22Rv1 (cell line): Measurements from ENCODE around the gene IPPK.

Source experiments
- H3K27ac ChIP-seq: fragments of 450-650 bp; 2 replicates; pipeline ENCODE4 v1.5.1; 2017
- ZFX ChIP-seq: fragments of 450-650 bp; IDR thresholded peaks from 2 replicates; pipeline ENCODE4 v1.6.1; 2017; ENCODE audit warnings: antibody characterized with exemption, borderline replicate concordance
- TF ChIP-seq, protein P1 (sequence below): fragments of 450-650 bp; IDR thresholded peaks from 2 replicates; pipeline ENCODE4 v1.5.1; 2017; ENCODE audit warnings: mild to moderate bottlenecking

IPPK gene

DNA sequence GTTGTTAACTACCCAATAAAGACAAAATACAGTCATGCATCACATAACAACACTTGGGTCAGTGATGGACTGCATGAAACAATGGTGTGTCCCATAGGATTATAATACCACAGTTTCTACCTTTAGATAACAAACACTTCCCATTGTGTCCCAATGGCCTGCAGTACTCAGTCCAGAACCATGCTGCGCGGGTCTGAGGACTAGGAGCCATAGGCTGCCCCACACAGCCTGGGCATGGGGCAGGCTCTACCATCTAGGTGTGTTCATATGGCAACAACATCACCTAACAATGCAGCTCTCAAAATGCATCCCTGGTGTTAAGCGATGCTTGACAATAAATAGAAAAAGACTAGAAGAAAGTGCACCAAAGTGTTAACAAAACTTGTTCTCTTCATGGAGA lies 6.8 kb downstream of the IPPK start:
- H3K27ac ChIP-seq: no peak overlapping the region
- no peak for TF ChIP-seq ZFX
- TF ChIP-seq, protein P1, sequence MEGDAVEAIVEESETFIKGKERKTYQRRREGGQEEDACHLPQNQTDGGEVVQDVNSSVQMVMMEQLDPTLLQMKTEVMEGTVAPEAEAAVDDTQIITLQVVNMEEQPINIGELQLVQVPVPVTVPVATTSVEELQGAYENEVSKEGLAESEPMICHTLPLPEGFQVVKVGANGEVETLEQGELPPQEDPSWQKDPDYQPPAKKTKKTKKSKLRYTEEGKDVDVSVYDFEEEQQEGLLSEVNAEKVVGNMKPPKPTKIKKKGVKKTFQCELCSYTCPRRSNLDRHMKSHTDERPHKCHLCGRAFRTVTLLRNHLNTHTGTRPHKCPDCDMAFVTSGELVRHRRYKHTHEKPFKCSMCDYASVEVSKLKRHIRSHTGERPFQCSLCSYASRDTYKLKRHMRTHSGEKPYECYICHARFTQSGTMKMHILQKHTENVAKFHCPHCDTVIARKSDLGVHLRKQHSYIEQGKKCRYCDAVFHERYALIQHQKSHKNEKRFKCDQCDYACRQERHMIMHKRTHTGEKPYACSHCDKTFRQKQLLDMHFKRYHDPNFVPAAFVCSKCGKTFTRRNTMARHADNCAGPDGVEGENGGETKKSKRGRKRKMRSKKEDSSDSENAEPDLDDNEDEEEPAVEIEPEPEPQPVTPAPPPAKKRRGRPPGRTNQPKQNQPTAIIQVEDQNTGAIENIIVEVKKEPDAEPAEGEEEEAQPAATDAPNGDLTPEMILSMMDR: no peak

DNA sequence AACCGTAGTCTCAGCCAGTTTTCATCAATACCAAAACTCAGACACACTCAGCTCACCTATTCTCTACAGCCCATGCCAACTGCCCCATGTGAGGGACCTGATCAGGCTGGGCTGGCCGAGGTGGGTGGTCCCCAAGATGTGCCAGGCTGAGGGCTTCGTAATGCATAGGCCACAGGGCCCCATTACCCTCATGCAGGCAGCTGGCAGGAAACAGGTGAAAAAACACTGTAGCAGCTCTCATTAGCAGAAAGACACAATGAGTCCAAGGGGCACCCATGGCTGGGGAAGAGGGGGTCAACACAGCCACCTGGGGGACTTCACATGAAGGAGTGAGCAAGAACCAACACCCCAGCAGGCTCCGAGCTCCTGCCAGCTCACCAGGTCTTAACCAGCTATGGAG lies 8.2 kb downstream of the IPPK start:
- TF ChIP-seq, protein P1: no peak
- no peak for TF ChIP-seq ZFX
- H3K27ac ChIP-seq: no peak overlapping the region

DNA sequence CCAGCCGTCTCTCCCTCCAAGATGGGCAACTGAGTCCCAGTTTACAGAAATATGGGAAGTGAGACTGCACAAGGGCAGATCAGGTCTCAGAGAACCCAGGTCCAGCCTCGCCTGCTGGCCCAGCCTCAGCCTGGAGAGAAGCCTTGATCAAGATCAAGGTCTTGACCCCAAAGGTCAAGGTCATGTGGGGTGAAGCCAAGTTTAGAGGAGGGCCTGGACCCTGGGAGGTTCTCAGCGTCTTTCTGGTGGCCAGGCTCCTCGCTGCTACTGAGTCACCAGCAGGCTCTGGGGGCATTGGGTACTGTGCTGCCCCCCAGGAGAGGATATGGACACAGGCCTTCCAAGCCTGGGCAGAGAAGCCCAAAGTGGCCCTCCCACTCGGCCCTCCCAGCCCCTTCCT lies 8.8 kb downstream of the IPPK start:
- H3K27ac ChIP-seq: no peak overlapping the region

DNA sequence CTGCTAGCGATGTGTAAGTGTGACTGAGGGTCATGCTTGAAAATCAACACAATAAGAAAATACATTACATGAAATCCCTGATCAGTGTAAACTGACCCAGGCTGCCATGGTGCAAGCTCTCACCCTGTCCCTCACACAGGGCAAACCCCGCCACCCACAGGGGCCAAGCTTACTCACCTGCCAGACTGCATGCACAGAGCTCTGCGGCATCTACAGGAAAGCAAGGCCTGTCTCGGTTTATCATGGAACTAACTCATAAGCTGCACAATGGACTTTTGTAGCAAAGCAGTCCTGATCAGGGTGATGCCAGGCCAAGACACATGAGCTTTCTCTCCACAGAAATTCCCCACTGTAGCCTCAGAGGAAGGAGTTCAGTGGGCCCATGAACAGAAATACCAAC lies 9.7 kb downstream of the IPPK start:
- TF ChIP-seq, protein P1: no peak
- TF ChIP-seq ZFX: no peak
- no peak overlapping the region for H3K27ac ChIP-seq

More for the DNA sequence above, 8.8 kb downstream of the IPPK start:
- TF ChIP-seq, protein P1: no peak
- TF ChIP-seq ZFX: no peak

DNA sequence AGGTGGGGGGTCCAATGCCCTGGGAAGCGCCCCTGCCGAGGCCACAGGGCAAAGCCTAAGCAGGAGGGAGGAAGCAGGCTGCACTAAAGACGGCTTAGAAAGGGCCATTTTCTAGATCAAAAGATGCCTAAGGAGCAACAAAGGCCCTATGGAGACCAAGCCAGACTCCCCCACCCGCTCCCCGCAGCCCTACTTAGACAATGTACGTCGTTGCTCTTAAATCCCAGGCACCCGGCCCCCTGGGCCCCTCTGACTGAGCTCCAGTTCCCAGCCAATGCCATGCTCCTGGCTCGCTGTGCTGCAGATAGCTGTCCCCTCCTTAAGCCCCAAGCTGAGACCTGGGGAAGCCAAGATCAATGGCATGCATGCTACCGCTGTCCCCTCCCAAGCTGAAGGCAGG lies 10.3 kb downstream of the IPPK start:
- TF ChIP-seq, protein P1: no peak
- no peak for TF ChIP-seq ZFX
- no peak overlapping the region for H3K27ac ChIP-seq

DNA sequence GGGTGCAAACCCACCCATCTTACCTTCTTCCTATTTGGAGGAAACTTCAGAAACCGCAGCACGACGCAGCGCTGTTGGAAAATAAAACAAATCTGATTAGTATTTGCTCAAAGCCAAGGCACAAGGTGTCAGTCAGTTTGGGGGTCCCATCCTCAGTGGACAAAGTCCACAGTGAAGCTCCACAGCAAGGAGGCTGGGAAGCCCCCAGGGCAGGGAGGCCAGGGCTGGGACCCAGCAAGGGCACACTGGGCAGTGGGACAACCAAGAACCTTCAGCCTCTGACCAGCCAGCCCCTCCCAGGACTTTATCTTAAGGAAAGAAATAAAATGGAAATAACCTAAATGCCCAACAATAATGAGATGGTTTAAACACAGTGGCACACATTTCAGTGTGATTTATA lies 11.3 kb downstream of the IPPK start:
- H3K27ac ChIP-seq: no peak overlapping the region
- TF ChIP-seq ZFX: no peak

DNA sequence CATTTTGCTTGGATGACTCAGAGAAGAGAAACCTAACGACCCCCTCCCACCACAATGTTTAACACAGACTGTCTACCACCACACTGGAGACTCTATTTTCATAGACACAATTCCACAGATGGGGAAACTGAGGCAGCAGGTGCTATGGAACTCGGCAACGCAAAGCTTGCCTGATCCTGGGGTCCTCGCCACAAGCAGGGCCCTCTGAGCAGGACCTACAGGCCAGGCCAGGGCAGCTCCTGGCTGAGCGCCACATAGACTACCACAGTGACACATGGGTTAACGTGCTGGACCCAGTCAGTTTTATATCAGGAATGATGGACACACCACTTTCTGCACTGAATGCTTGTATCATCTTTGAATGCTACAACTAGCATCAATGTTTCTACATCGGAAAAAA lies 11.8 kb downstream of the IPPK start:
- TF ChIP-seq, protein P1: no peak
- no peak for TF ChIP-seq ZFX
- no peak overlapping the region for H3K27ac ChIP-seq
